ENCODE data around the gene DHX35. TPM values are rescaled to one million over a fixed set of nuclear protein-coding genes. Genes with fewer than 3 reads are reported as not detected.

The DHX35 gene
- total and polyA plus RNA-seq, 2 of the 13 experiments (the other 11 are each of a cell fraction or from before 2014, with no cell fraction given): 25.8 to 28.7 TPM

DNA sequence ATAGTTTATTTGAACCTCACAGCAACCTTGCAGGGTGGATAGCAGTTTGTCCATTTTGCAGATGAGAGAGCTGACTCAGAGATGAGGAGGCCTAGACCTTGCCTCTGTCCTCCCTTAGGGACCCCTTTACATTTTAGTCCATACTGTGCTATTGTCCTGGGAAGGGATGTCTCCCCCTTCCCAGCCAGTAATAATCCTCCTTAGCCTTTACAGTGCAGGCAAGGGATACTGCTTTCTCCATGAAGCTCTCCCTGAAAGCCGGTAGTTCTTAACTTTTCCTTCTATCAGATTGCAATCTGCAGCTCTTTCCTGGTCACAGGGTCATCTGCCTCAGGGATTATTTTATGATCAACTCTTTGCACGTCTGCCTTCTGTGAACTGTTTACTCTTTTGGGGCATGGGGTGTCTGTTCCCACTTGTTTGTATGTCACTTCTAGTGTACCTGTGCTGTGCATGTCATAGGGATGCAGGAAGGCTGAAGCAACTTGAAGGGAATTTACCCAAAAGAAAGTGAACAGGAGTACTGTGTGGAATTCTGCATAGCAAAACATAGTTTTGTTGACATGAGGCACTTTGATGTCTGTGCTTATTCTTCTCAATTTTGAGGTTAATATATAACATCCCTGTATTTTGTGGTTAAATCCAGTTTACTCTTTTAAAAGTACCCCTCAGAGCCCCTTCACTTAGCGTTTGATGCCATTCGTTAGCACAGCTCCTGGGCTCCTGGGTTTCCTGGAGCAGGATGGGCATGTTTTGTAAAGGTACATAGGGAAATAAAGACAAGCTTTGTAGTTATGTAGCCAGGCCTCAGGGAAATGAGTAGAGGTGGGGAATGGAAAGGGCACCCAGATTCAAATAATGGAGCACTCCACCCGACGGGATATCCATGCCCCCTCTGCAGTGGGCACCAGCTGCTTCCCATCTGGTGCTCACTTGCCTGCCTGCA, 38.1 kb downstream of the DHX35 start (continued):
- TF ChIP-seq, protein P1, sequence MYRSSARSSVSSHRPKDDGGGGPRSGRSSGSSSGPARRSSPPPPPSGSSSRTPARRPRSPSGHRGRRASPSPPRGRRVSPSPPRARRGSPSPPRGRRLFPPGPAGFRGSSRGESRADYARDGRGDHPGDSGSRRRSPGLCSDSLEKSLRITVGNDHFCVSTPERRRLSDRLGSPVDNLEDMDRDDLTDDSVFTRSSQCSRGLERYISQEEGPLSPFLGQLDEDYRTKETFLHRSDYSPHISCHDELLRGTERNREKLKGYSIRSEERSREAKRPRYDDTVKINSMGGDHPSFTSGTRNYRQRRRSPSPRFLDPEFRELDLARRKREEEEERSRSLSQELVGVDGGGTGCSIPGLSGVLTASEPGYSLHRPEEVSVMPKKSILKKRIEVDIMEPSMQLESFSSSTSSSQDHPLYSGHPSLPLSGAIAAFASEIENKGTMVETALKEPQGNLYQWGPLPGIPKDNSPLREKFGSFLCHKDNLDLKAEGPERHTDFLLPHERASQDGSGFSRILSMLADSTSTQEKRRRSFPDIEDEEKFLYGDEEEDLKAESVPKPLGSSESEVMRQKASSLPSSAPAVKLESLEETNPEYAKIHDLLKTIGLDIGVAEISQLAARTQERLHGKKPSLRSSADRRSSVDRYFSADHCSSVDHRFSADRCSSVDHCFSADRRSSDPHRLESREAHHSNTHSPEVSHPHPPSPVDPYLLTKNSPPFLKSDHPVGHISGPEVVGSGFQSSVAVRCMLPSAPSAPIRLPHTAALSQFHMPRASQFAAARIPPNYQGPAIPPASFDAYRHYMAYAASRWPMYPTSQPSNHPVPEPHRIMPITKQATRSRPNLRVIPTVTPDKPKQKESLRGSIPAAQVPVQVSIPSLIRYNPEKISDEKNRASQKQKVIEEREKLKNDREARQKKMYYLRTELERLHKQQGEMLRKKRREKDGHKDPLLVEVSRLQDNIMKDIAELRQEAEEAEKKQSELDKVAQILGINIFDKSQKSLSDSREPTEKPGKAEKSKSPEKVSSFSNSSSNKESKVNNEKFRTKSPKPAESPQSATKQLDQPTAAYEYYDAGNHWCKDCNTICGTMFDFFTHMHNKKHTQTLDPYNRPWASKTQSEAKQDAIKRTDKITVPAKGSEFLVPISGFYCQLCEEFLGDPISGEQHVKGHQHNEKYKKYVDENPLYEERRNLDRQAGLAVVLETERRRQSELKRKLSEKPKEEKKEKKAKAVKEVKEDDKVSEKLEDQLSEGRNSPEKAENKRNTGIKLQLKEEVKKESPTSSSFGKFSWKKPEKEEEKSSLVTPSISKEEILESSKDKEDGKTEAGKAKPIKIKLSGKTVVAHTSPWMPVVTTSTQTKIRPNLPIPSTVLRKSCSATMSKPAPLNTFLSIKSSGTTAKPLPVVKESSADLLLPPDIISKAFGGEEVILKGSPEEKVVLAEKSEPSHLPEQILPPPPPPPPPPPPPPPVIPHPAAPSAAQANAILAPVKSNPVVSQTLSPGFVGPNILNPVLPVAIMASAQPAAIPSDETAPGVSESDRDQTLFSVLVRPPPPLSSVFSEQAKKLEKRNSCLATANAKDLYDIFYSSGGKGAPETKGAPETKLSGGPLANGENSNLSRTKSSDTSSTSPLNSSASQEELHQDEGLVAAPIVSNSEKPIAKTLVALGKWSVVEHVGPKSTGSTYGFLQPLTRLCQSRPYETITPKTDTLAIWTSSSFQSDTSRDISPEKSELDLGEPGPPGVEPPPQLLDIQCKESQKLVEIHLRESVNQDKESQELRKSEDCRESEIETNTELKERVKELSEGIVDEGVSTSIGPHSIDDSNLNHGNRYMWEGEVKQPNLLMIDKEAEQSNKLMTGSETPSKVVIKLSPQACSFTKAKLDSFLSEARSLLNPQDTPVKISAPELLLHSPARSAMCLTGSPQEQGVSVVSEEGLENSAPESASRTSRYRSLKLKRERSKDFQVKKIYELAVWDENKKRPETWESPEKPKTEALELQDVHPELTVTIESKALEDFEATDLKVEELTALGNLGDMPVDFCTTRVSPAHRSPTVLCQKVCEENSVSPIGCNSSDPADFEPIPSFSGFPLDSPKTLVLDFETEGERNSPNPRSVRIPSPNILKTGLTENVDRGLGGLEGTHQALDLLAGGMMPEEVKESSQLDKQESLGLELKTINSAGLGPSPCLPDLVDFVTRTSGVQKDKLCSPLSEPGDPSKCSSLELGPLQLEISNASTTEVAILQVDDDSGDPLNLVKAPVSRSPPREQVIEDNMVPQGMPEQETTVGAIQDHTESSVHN (CRISPR knock-in tag; IDR thresholded peaks at IDR 0.05): no peak
- TF ChIP-seq SATB2 (CRISPR knock-in tag; IDR thresholded peaks at IDR 0.05) (no peak), BCL6 (CRISPR knock-in tag; IDR thresholded peaks at IDR 0.05) (peak; percentile 62; the same call in 1 of the 2 replicates), KLF12 (CRISPR knock-in tag; IDR thresholded peaks at IDR 0.05; ENCODE audit: borderline replicate concordance) (no peak), HOXA5 (CRISPR knock-in tag; IDR thresholded peaks at IDR 0.05) (no peak), KLF6 (CRISPR knock-in tag; IDR thresholded peaks at IDR 0.05) (no peak), ZNF468 (CRISPR knock-in tag; IDR thresholded peaks at IDR 0.05) (no peak), MZF1 (CRISPR knock-in tag; IDR thresholded peaks at IDR 0.05; ENCODE audit: borderline replicate concordance) (no peak), ZNF772 (CRISPR knock-in tag; IDR thresholded peaks at IDR 0.05) (no peak), ZNF232 (CRISPR knock-in tag; IDR thresholded peaks at IDR 0.05; ENCODE audit: borderline replicate concordance) (0 out of 2 replicates have a peak, but pooled peaks have one; percentile 52), NFKBIZ (CRISPR knock-in tag; IDR thresholded peaks at IDR 0.05) (no peak)
- TF ChIP-seq, protein P2, sequence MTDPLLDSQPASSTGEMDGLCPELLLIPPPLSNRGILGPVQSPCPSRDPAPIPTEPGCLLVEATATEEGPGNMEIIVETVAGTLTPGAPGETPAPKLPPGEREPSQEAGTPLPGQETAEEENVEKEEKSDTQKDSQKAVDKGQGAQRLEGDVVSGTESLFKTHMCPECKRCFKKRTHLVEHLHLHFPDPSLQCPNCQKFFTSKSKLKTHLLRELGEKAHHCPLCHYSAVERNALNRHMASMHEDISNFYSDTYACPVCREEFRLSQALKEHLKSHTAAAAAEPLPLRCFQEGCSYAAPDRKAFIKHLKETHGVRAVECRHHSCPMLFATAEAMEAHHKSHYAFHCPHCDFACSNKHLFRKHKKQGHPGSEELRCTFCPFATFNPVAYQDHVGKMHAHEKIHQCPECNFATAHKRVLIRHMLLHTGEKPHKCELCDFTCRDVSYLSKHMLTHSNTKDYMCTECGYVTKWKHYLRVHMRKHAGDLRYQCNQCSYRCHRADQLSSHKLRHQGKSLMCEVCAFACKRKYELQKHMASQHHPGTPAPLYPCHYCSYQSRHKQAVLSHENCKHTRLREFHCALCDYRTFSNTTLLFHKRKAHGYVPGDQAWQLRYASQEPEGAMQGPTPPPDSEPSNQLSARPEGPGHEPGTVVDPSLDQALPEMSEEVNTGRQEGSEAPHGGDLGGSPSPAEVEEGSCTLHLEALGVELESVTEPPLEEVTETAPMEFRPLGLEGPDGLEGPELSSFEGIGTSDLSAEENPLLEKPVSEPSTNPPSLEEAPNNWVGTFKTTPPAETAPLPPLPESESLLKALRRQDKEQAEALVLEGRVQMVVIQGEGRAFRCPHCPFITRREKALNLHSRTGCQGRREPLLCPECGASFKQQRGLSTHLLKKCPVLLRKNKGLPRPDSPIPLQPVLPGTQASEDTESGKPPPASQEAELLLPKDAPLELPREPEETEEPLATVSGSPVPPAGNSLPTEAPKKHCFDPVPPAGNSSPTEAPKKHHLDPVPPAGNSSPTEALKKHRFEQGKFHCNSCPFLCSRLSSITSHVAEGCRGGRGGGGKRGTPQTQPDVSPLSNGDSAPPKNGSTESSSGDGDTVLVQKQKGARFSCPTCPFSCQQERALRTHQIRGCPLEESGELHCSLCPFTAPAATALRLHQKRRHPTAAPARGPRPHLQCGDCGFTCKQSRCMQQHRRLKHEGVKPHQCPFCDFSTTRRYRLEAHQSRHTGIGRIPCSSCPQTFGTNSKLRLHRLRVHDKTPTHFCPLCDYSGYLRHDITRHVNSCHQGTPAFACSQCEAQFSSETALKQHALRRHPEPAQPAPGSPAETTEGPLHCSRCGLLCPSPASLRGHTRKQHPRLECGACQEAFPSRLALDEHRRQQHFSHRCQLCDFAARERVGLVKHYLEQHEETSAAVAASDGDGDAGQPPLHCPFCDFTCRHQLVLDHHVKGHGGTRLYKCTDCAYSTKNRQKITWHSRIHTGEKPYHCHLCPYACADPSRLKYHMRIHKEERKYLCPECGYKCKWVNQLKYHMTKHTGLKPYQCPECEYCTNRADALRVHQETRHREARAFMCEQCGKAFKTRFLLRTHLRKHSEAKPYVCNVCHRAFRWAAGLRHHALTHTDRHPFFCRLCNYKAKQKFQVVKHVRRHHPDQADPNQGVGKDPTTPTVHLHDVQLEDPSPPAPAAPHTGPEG (CRISPR knock-in tag; IDR thresholded peaks at IDR 0.05): no peak
- TF ChIP-seq, protein P3, sequence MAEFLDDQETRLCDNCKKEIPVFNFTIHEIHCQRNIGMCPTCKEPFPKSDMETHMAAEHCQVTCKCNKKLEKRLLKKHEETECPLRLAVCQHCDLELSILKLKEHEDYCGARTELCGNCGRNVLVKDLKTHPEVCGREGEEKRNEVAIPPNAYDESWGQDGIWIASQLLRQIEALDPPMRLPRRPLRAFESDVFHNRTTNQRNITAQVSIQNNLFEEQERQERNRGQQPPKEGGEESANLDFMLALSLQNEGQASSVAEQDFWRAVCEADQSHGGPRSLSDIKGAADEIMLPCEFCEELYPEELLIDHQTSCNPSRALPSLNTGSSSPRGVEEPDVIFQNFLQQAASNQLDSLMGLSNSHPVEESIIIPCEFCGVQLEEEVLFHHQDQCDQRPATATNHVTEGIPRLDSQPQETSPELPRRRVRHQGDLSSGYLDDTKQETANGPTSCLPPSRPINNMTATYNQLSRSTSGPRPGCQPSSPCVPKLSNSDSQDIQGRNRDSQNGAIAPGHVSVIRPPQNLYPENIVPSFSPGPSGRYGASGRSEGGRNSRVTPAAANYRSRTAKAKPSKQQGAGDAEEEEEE (CRISPR knock-in tag; IDR thresholded peaks at IDR 0.05; ENCODE audit: borderline replicate concordance): no peak

All from HepG2 (cell line).